IPS-18c (cell line): ENCODE measurements around the gene GAL.
"Not testable (repeated sequence)": the region's sequence is repeated elsewhere in the genome, so short reads cannot be mapped to it uniquely, and the experiment has no call there.

ENCODE experiments used
- H3K4me3 ChIP-seq: 2 replicates; pipeline ENCODE4 v1.7.0; 2013; ENCODE audit warnings: low read depth, mild to moderate bottlenecking, low read length, moderate library complexity; ENCODE audit not compliant: insufficient read depth
- H3K9me3 ChIP-seq: one replicate; pipeline ENCODE4 v1.6.1; 2013; ENCODE audit warnings: mild to moderate bottlenecking, low read length, moderate library complexity; ENCODE audit not compliant: control insufficient read depth, insufficient read depth

Gene GAL, protein sequence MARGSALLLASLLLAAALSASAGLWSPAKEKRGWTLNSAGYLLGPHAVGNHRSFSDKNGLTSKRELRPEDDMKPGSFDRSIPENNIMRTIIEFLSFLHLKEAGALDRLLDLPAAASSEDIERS

DNA sequence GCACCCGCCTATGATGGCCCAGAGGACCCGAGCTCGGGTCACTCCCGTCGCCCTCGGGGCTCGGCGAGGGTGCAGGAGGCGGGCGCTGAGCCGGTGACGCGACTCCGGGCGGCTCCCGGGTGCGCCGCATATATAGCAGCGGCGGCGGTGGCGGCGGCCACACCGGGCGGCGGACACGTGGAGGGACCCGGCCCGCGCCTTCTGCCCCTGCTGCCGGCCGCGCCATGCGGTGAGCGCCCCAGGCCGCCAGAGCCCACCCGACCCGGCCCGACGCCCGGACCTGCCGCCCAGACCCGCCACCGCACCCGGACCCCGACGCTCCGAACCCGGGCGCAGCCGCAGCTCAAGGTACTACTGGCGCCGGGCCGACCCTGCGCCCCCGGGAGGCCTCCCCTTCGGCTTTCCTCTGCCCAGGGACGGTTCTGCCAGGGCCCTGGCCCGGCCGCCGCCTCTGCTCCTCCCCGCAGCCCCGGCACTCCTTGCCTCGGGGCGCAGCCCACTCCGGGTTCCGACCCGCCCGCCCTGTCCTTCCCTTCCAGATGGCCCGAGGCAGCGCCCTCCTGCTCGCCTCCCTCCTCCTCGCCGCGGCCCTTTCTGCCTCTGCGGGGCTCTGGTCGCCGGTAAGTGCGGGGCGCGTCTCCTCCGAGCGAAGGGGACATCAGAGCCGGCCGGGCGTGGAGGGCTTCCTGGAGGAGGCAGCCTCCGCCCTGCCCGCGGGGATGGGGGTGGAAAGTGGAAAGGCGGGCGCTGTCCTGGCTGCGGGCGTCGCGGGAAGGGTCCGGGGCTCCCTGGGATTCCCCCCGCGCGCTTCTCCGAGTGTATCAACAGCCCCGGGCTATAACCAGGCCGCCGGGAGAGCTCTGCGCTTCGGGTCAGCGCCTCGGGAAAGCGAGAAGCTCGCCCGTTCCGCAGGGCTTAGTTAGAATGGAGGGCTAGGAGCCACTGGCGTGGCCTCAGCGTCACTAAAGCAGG, at the start of gene GAL:
Gene GAL, plus strand, starts transcription at position 160 of the 972 bp plus-strand sequence. Its CDS starts 380 bp downstream, at position 540.
- Histone ChIP-seq H3K4me3 (peak within 1 kb of the TSS; percentile 60), H3K9me3 (peaks cover 4% of the 10 kb centered on the region)

DNA sequence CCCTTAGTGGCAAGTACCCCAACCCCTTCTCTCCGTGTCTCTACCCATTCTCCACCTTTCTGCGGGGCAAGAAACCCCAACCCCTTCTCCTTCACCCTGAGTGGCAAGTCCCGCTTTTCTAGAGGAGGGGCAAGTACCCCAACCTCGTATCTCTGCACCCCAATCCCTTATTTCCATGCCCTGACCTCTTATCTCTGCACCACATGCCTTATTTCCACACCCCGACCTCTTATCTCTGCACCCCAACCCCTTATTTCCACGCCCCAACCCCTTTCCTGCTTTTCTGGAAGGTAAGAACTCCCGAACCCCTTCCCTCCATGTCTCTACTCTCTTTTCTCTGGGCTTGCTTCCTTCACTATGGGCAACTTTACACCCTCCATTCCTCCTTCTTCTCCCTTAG, 49.7 kb upstream of the GAL start:
- H3K4me3 ChIP-seq, H3K9me3 ChIP-seq: not testable (repeated sequence)

DNA sequence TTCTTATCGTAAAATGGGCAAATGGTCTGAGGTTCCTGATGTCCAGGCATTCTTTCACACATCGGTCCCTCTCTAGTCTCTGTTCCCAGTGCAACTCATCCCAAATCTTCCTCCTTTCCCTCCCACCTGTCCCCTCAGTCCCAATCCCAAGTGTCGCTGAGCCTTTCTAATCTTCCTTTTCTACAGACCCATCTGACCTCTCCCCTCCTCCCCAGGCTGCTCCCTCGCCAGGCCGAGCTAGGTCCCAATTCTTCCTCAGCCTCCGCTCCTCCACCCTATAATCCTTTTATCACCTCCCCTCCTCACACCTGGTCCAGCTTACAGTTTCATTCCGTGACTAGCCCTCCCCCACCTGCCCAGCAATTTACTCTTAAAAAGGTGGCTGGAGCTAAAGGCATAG, 49.2 kb upstream of the GAL start:
- not testable (repeated sequence) for H3K9me3 ChIP-seq, H3K4me3 ChIP-seq

DNA sequence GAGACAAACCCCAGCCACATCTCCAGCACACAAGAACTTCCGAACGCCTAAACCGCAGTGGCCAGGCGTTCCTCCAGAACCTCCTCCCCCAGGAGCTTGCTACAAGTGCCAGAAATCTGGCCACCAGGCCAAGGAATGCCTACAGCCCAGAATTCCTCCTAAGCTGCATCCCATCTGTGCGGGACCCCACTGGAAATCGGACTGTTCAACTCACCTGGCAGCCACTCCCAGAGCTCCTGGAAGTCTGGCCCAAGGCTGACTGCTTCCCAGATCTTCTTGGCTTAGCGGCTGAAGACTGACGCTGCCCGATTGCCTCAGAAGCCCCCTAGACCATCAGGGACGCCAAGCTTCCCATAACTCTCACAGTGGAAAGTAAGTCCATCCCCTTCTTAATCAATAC, 48.5 kb upstream of the GAL start:
- not testable (repeated sequence) for H3K4me3 ChIP-seq, H3K9me3 ChIP-seq

DNA sequence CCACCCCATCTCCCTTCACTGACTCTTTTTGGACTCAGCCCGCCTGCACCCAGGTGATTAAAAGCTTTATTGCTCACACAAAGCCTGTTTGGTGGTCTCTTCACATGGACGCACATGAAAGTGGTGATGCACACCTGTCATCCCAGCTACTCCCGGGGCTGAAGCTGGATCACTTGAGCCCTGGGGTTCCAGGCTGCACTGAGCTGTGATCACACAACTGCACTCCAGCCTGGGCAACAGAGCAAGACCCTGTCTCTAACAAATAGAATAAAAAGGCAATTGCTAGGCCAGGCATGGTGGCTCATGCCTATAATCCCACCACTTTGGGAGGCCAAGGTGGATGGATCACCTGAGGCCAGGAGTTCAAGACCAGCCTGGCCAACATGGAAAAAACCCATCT, 45.0 kb upstream of the GAL start:
- not testable (repeated sequence) for H3K9me3 ChIP-seq, H3K4me3 ChIP-seq

DNA sequence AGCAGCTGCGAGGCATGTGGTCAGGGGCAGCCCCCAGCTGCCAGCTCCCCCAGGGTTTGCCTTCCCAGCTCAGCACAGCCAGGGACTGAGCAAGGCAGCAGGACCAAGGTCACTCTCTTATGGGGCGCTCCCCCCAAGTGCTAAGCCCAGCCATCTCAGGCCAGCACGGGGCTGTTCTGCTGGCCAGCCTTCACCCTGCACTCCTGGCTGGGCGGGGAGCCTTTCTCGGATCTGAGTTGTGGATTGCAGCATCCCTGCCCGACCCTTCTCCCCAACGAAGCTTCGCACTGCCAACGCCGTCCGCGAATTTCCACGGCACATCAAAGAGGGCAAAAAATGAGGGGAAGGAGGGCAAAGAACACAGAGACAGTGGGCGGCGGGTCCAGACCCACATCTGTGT, 42.5 kb upstream of the GAL start:
- Histone ChIP-seq H3K9me3 (no peaks in the 10 kb centered on the region), H3K4me3 (no peak overlapping the region)

DNA sequence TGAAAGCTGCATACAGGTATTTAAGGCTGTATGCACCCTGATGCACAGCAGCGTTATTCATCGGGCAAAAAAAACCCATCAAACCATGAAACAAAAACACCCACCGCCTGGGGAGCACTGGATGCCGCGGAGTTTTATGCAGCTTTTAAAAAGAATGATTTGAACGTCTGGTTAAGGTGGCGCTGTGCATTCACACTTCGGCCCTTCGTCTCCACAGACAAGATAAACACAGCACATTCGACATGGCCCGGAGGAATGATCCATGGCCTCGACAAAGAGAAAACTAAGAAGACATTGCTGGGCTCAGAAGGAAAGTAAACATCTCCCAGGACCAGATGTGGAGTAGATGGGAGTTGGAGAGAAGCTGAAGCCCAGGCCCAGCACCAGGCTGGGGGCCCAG, 40.8 kb upstream of the GAL start:
- H3K9me3 ChIP-seq = no peaks in the 10 kb centered on the region
- H3K4me3 ChIP-seq = no peak overlapping the region

DNA sequence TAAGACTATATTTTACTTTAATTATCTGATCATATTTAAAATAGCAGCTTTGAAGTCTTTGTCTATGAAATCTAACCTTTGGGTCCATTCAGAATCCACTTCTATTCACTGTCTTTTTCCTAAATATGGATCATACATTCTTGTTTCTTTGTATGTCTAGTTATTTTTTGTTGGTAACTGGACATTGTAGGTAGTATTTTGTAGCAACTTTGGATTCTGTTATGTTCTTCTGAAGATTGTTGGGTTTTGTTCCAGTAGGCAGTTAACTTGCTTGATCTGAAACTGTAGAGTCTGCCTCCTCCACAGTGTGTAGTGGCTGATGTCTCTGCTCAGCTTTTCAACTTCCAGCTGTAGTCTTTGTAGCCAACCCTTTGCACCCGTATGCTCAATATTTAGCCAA, 37.5 kb upstream of the GAL start:
- Histone ChIP-seq H3K9me3 (no peaks in the 10 kb centered on the region), H3K4me3 (no peak overlapping the region)

DNA sequence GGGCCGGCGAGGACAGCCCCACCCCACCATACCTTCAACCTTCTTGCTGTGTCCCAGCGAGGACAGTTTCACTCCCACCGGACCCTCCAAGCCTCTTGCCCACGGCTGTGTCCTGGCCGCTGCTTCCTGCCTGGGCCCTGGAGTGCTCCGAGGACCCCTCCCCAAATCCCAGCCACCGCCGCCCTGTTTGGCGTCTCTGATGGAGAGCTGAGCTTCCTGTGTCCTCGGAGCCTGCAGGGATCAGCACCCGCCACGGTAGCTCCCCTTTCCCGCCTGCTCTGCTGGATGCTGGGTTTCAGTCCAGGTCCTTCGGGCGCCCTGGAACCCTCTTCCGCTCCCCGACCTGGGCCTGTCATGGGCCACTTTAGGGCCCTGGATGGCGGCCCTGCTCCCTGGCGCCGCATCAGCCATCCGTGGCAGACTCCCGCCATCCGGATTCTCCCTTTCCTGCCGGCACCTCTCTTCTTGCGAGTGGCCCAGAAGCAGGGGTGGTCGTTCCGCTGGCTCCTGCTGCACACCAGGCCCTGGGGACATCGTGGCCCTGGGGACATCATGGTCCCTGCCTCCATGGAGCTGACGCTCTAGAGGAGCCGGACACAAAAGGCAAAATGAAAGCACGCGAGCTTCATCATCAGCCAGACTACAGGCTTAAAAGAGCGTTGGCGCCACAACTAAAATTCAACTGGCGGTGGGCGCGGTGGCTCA, 34.3 kb upstream of the GAL start:
- Histone ChIP-seq H3K9me3 (no peaks in the 10 kb centered on the region), H3K4me3 (no peak overlapping the region)

DNA sequence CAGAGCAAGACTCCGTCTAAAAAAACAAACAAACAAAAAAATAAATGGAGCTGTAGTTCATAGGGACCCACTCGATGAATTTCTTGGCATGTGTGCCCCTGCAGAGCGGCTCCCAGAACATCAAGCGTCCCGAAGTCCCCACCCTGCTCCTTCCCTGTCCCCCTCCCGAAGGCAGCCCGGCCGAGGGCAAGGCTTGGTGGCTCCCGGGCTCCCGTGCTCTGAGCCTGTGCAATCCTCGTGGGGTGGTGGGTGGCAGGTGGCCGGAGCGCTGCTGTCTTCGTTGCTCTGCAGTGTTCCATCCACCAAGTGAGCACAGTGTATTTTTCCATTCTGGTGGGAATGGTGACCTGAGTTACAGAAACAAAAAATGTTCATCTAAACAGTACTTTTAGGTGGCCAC, 33.5 kb upstream of the GAL start:
- no peak overlapping the region for H3K4me3 ChIP-seq
- H3K9me3 ChIP-seq = peaks cover 2% of the 10 kb centered on the region

DNA sequence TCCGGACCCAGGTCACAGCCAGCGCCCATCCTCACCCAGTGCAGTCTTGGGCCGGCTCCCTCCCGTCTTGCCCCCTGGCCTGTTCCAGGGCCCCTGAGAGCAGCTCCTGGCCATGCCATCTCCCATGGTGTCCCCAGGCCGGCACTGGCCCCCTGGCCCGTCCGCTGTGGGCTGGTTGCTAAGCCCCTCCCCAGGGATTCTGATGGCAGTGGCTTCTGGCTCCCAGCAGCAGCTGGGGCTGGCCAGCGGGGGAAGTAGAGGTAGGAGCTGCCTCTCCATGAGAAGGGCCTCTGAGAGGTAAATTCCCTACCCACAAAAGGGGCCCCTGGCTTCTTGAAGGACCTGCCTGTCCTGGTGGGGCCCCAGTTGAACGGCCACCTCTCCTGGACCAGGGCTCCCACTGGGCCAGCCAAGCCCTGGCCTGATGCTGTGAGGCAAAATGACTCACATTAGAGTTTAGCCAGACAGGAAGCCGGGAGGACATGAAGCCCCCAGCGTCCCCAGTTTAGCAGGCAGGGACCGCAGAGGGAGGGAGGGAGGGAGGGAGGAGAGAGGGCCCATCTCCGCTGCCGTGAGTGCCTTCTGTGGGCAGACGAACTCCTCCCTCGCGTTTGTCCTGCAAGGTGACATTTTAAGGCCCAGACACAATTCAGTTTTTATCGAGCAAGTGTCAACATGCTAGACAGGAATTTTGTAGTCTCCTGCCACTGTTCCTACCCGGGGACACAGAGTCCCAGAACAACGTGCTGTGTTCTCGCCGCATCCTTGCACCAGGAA, 32.9 kb upstream of the GAL start:
- H3K9me3 ChIP-seq = peaks cover 2% of the 10 kb centered on the region
- no peak overlapping the region for H3K4me3 ChIP-seq

DNA sequence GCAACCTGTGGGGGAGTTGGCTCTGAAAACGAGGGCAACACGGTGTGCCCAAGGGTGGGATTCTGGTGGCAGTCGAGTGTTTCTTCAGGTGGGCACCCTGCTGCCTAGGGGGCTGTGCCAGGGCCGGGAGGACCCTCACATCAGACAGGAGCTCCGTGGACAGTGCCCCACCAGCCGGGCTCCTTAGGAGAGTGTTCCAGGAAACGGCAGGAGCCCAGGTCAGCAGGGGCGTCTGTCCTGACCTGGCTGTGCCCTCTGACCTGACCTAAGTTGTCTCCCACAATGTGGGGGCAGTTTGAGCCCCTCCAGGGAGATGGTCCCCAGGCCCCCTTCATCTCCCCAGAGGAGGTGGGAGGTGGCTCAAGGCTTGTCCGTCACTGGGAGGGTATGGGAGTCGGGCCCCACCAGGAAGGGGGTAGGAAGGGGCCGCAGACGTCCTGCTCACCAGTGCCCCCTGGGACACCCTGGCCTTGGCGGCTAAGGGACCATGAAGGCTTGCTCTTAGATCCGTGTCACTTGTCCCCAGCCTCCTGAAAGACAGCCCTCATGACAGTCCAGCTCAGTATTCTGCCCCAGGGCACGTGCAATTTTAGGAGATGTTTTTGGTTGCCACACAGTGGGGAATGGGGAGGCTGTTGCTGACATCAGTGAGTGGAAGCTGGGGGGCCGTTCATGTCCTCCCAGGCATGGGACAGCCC, 32.2 kb upstream of the GAL start:
- H3K4me3 ChIP-seq = no peak overlapping the region
- peaks cover 2% of the 10 kb centered on the region for H3K9me3 ChIP-seq

DNA sequence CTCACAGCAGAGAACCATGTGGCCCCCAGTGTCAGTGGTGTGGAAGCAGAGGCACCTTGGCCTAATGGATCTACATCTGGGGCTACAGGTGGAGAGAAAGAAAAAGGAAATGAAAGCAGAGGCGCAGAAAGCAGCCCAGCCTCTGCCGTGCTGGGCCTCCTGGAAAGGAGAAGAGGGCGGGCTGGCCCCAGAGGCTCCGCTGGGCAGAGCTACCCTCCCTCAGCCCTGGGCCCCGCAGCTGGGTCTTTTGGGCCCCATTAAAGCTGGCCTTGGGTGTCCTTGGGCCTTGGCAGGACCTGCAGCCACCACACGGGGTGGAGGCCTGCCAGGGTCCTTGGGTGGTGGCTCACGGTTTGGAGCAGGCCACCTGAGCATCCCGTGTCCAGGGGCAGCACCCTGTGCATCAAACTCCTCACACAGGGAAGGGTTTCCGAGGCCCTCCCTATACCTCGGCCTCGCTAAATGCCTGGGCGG, 31.6 kb upstream of the GAL start:
- Histone ChIP-seq H3K9me3 (peaks cover 2% of the 10 kb centered on the region), H3K4me3 (no peak overlapping the region)

DNA sequence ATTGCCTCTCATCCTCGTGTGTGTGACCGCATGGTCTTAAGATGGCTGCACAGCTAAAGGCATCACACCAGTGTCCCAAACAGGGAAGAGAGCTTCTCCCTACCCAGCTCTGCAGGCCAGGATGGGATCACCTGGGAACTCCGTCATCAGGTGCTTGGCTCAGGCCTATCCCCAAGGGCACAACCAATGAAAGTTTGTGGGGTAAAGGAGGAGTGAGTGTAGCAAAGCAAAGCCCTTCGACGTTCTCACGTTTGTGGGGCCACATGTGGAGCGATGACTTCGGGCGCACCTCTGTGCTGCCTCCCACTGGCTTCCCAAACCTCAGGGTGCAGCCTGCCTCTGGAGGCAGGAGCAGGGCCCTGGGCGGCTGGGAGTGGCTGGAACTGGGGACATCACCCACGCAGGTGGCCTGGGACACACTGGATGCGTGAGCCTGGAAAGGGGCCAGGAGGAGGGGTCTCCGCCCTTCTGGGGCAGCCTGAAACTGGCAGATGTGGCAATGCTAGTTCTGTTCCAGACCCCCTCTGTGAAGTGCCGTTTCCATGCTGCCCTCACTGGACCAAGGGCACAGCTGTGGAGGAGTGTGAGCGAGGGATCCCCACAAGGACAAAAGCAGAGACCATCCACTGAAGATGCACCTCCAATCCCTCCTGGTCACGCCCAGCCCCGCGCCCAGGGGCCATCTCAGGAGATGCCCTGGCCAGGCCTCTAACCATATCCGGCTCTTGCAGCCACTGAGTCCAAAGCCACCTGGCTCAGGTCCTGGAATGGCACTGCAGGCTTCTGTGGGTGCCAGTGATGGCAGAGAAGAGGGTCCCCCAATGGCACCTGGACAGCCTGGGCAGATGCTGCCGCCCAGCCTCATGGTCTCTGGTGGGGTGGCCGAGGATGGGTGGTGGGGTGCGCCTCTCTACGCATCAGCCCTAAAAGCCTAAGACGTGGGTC, 30.6 kb upstream of the GAL start:
- no peak overlapping the region for H3K4me3 ChIP-seq
- peaks cover 2% of the 10 kb centered on the region for H3K9me3 ChIP-seq

DNA sequence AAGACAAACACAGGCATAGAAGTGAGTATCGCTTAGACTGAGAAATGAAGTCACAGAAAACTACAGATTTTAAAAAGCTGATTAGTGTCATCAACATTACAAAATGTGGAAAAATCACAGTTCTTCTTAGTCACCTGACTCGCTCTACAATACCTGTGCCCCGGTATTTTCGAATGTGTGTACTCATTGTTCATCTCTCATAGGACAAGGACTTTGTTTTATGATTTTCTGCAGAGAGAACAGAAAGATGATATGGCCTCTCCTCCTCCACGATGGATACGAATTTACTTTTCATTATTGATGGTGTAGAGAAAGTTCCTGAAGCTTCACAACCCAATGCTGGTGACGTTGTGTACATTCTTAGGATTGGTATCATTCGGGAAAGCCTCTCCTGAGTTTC, 29.4 kb upstream of the GAL start:
- peaks cover 2% of the 10 kb centered on the region for H3K9me3 ChIP-seq
- no peak overlapping the region for H3K4me3 ChIP-seq

DNA sequence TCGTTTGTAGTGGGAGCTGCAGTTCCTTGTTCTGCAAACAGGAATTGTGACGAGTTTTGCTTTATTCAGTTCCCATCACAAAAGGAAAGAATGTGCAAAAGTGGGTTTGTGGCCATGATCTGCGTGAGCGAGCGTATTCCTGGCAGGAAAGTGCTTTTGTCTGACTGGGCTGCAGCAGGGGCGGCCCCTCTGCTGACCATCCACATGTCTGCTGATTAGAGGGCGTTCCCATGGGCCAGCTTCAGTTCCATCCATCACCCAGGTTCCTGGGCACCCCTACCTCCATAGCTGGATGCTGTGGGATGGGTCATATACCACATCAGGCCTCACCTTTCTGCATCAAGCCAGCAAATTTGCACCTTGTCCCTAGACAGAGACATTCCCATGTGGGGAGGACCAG, 28.9 kb upstream of the GAL start:
- H3K4me3 ChIP-seq = no peak overlapping the region
- H3K9me3 ChIP-seq = peaks cover 4% of the 10 kb centered on the region
